Measurements from ENCODE around the gene CBX4. TPM values are rescaled to one million over a fixed set of nuclear protein-coding genes. Genes with fewer than 3 reads are reported as not detected.
A peak's percentile ranks its signal among the peaks of the same experiment; 100 is the strongest.

CBX4 gene
- total RNA-seq, 2 donors from 2014 or later = 4.2 to 4.9 TPM

DNA sequence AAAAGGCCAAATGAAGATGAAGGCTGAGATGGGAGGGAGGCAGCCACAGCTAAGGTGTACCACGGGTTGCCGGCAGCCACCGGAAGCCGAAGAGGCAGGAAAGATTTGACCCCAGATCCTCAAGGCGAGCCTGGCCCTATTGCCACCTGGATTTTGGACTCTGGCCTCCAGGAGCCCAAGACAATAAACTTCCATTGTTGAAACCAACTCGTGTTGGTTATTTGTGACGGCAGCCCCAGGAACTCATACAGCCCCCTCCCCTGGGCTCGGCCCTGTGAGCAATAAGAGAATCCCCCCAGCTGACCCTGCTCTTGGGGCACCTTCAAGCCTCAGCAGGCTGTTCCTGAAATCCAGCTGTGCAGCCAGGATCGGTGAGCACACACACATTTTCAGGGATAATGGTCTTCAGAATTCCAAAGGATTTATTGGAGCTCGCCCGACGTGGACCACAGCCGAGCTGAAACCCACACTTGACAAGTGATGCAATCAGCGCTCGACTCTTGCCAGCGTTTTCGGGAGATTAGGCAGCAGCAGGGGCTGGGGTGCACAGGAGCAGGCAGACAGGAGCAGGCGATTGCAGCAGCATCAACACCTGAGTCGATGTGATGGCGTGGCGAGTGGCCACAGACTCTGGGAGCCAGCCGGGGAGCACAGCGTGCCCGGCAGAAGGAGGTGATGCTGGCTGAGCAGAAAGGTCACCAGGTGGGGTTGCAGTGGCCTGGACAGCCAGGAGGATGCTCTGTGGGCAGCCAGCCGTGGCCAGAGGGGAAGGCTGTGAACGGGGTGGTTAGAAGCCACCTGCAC lies 22.4 kb upstream of the CBX4 start:
- peak; percentile 64 for DNase-seq
- Histone ChIP-seq H3K4me1 (ENCODE audit: control insufficient read depth, insufficient read depth, low read length) (no peaks in the 10 kb centered on the region), H3K36me3 (ENCODE audit: control insufficient read depth, insufficient read depth, low read length) (no peaks in the 10 kb centered on the region), H3K27me3 (ENCODE audit: control insufficient read depth, insufficient read depth, low read length, poor library complexity, severe bottlenecking) (no peaks in the 10 kb centered on the region), H3K9ac (ENCODE audit: extremely low read depth, low read length, poor library complexity, severe bottlenecking) (no peak overlapping the region), H3K27ac (ENCODE audit: low read depth, low read length) (no peak overlapping the region), H3K9me3 (ENCODE audit: control insufficient read depth, low read length) (no peaks in the 10 kb centered on the region), H3K4me3 (ENCODE audit: low read length) (no peak overlapping the region)
- 82 to 84% methylated on average over 20 to 26 of the region's 26 CpGs for WGBS, 2 experiments (ENCODE audit: insufficient coverage in 1 of 2, insufficient read length in 1 of 2)
- Mint-ChIP-seq H3K4me3 (no peak overlapping the region), H3K36me3 (ENCODE audit: low read depth) (no peaks in the 10 kb centered on the region), H3K27ac (peak overlapping the region; percentile 29), H3K4me1 (peaks cover 5% of the 10 kb centered on the region), H3K9me3 (no peaks in the 10 kb centered on the region), H3K27me3 (ENCODE audit: insufficient read depth) (peaks cover 12% of the 10 kb centered on the region)
- TF ChIP-seq, protein P1, sequence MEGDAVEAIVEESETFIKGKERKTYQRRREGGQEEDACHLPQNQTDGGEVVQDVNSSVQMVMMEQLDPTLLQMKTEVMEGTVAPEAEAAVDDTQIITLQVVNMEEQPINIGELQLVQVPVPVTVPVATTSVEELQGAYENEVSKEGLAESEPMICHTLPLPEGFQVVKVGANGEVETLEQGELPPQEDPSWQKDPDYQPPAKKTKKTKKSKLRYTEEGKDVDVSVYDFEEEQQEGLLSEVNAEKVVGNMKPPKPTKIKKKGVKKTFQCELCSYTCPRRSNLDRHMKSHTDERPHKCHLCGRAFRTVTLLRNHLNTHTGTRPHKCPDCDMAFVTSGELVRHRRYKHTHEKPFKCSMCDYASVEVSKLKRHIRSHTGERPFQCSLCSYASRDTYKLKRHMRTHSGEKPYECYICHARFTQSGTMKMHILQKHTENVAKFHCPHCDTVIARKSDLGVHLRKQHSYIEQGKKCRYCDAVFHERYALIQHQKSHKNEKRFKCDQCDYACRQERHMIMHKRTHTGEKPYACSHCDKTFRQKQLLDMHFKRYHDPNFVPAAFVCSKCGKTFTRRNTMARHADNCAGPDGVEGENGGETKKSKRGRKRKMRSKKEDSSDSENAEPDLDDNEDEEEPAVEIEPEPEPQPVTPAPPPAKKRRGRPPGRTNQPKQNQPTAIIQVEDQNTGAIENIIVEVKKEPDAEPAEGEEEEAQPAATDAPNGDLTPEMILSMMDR (conservative IDR thresholded peaks at IDR 0.05) = no peak

DNA sequence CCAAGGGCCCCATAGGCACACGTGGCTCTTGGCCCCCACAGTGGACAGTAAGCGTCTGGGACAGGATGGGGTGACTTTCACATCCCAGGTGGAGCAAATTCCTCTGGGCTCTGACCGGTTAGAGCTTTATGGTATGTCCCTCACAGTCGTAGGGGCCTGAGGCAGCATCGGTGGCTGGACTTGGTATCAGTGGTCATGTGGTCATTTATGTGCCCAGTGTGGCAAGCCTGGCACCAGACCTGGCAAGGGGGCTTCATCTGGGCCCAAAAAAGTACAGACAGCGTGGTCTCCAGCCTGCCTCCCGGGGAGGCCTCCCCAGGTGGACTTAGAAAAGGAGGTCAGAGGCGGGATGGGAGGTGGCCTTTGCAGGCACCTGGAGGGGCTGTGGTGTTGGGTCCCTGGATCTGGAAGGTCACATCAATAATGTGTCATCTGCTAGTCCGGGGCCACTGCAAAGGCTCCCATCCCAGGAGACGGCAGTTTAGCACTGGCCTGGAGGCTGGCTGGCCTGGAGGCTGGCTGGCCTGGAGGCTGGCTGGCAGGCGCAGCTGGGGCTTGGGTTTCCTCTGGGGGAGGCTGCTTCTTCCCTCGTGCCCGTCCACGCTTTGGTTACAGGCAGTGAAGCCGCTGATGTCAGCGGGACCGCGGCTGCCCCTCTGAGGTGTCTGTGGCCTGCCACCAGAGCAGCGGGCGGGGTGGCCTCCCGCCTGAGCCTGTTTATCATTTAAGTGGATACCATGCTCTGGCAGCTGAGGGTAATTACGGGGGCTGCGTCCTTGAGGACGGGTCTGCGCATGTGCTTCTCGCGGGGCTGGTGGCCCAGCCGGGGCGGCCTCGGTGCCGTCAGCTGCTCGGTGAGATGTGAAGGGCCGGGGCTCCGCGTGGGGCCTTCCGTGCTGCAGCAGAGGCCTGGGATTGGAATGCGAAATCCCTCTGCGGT lies 20.7 kb upstream of the CBX4 start:
- Mint-ChIP-seq H3K4me1 (peaks cover 5% of the 10 kb centered on the region), H3K27me3 (ENCODE audit: insufficient read depth) (peaks cover 9% of the 10 kb centered on the region), H3K4me3 (no peak overlapping the region), H3K27ac (no peak overlapping the region), H3K9me3 (no peaks in the 10 kb centered on the region), H3K36me3 (ENCODE audit: low read depth) (no peaks in the 10 kb centered on the region)
- H3K9me3 ChIP-seq (ENCODE audit: control insufficient read depth, low read length) = no peaks in the 10 kb centered on the region
- H3K36me3 ChIP-seq (ENCODE audit: control insufficient read depth, insufficient read depth, low read length) = no peaks in the 10 kb centered on the region
- no peak overlapping the region for H3K27ac ChIP-seq (ENCODE audit: low read depth, low read length)
- no peaks in the 10 kb centered on the region for H3K4me1 ChIP-seq (ENCODE audit: control insufficient read depth, insufficient read depth, low read length)
- TF ChIP-seq, protein P1 (conservative IDR thresholded peaks at IDR 0.05) = no peak
- no peaks in the 10 kb centered on the region for H3K27me3 ChIP-seq (ENCODE audit: control insufficient read depth, insufficient read depth, low read length, poor library complexity, severe bottlenecking)
- H3K4me3 ChIP-seq (ENCODE audit: low read length) = no peak overlapping the region
- H3K9ac ChIP-seq (ENCODE audit: extremely low read depth, low read length, poor library complexity, severe bottlenecking) = no peak overlapping the region
- peak; percentile 76 for DNase-seq
- 85 to 87% methylated on average over 29 to 38 of the region's 38 CpGs for WGBS, 2 experiments (ENCODE audit: insufficient coverage in 1 of 2, insufficient read length in 1 of 2)

DNA sequence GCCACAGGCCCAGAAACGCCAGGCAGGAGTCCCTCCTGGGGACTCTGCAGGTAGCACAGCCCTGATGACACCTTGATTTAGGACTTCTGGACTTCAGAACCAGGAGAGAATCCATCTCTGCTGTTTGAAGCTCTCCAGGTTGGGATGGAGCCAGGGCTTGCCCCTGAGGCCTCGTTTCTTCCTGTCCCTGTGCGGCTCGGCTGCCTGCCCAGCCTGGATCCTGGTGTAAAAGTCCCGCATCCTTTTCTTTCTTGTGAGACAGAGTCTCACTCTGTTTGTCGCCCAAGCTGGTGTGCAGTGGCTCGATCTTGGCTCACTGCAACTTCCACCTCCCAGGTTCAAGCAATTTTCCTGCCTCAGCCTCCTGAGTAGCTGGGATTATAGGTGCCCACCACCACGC lies 17.9 kb upstream of the CBX4 start:
- peaks cover 9% of the 10 kb centered on the region for H3K27me3 Mint-ChIP-seq (ENCODE audit: insufficient read depth)
- Histone ChIP-seq H3K4me3 (ENCODE audit: low read length) (no peak overlapping the region), H3K9ac (ENCODE audit: extremely low read depth, low read length, poor library complexity, severe bottlenecking) (no peak overlapping the region), H3K27ac (ENCODE audit: low read depth, low read length) (no peak overlapping the region), H3K27me3 (ENCODE audit: control insufficient read depth, insufficient read depth, low read length, poor library complexity, severe bottlenecking) (no peaks in the 10 kb centered on the region), H3K9me3 (ENCODE audit: control insufficient read depth, low read length) (no peaks in the 10 kb centered on the region), H3K4me1 (ENCODE audit: control insufficient read depth, insufficient read depth, low read length) (no peaks in the 10 kb centered on the region), H3K36me3 (ENCODE audit: control insufficient read depth, insufficient read depth, low read length) (no peaks in the 10 kb centered on the region)
- H3K36me3 Mint-ChIP-seq (ENCODE audit: low read depth) = no peaks in the 10 kb centered on the region
- no peak overlapping the region for H3K4me3 Mint-ChIP-seq
- WGBS, 2 experiments (ENCODE audit: insufficient coverage in 1 of 2, insufficient read length in 1 of 2) = 80 to 91% methylated on average over 6 to 8 of the region's 8 CpGs
- H3K9me3 Mint-ChIP-seq = no peaks in the 10 kb centered on the region
- peaks cover 5% of the 10 kb centered on the region for H3K4me1 Mint-ChIP-seq
- no peak for DNase-seq
- TF ChIP-seq, protein P1 (conservative IDR thresholded peaks at IDR 0.05) = no peak
- H3K27ac Mint-ChIP-seq = no peak overlapping the region

Measured in endodermal cell (in vitro differentiated cells).